Measurements from ENCODE around the gene RPS6KA2.

RPS6KA2 gene

GRCh38 chr6:166474721-166475565 lies 152.1 kb downstream of the RPS6KA2 start:
- Histone ChIP-seq H3K4me1 (ENCODE audit: control insufficient read depth, insufficient read depth, low read length) (no peaks in the 10 kb centered on the region), H3K27me3 (ENCODE audit: control insufficient read depth, insufficient read depth, low read length) (no peaks in the 10 kb centered on the region), H3K27ac (ENCODE audit: low read depth, low read length) (no peak overlapping the region), H3K4me3 (ENCODE audit: low read length) (no peak overlapping the region), H3K36me3 (ENCODE audit: control insufficient read depth, insufficient read depth, low read length) (no peaks in the 10 kb centered on the region), H3K9ac (ENCODE audit: low read length) (no peak overlapping the region)

GRCh38 chr6:166473886-166474571 lies 153.0 kb downstream of the RPS6KA2 start:
- Histone ChIP-seq H3K36me3 (ENCODE audit: control insufficient read depth, insufficient read depth, low read length) (no peaks in the 10 kb centered on the region), H3K27ac (ENCODE audit: low read depth, low read length) (no peak overlapping the region), H3K4me3 (ENCODE audit: low read length) (no peak overlapping the region), H3K4me1 (ENCODE audit: control insufficient read depth, insufficient read depth, low read length) (no peaks in the 10 kb centered on the region), H3K9ac (ENCODE audit: low read length) (no peak overlapping the region), H3K27me3 (ENCODE audit: control insufficient read depth, insufficient read depth, low read length) (no peaks in the 10 kb centered on the region)

- Histone ChIP-seq H3K9ac (ENCODE audit: low read length) (no peak overlapping the region), H3K4me3 (ENCODE audit: low read length) (no peak overlapping the region), H3K4me1 (ENCODE audit: control insufficient read depth, insufficient read depth, low read length) (no peaks in the 10 kb centered on the region), H3K27me3 (ENCODE audit: control insufficient read depth, insufficient read depth, low read length) (no peaks in the 10 kb centered on the region), H3K27ac (ENCODE audit: low read depth, low read length) (no peak overlapping the region), H3K36me3 (ENCODE audit: control insufficient read depth, insufficient read depth, low read length) (no peaks in the 10 kb centered on the region)
Observed at GRCh38 chr6:166472636-166473035, 154.4 kb downstream of the RPS6KA2 start.

- no peak overlapping the region for H3K27ac ChIP-seq (ENCODE audit: low read depth, low read length)
- no peak overlapping the region for H3K9ac ChIP-seq (ENCODE audit: low read length)
- H3K27me3 ChIP-seq (ENCODE audit: control insufficient read depth, insufficient read depth, low read length) = no peaks in the 10 kb centered on the region
- H3K4me1 ChIP-seq (ENCODE audit: control insufficient read depth, insufficient read depth, low read length) = no peaks in the 10 kb centered on the region
- H3K36me3 ChIP-seq (ENCODE audit: control insufficient read depth, insufficient read depth, low read length) = no peaks in the 10 kb centered on the region
- no peak overlapping the region for H3K4me3 ChIP-seq (ENCODE audit: low read length)
Observed at GRCh38 chr6:166471797-166472260, 155.2 kb downstream of the RPS6KA2 start.

GRCh38 chr6:166470863-166471410 lies 156.1 kb downstream of the RPS6KA2 start:
- peaks cover 3% of the 10 kb centered on the region for H3K4me1 ChIP-seq (ENCODE audit: control insufficient read depth, insufficient read depth, low read length)
- no peak overlapping the region for H3K27ac ChIP-seq (ENCODE audit: low read depth, low read length)
- no peak overlapping the region for H3K9ac ChIP-seq (ENCODE audit: low read length)
- no peak overlapping the region for H3K4me3 ChIP-seq (ENCODE audit: low read length)
- H3K27me3 ChIP-seq (ENCODE audit: control insufficient read depth, insufficient read depth, low read length) = no peaks in the 10 kb centered on the region
- no peaks in the 10 kb centered on the region for H3K36me3 ChIP-seq (ENCODE audit: control insufficient read depth, insufficient read depth, low read length)

- Histone ChIP-seq H3K4me3 (ENCODE audit: low read length) (no peak overlapping the region), H3K4me1 (ENCODE audit: control insufficient read depth, insufficient read depth, low read length) (peaks cover 9% of the 10 kb centered on the region), H3K27me3 (ENCODE audit: control insufficient read depth, insufficient read depth, low read length) (no peaks in the 10 kb centered on the region), H3K27ac (ENCODE audit: low read depth, low read length) (no peak overlapping the region), H3K36me3 (ENCODE audit: control insufficient read depth, insufficient read depth, low read length) (no peaks in the 10 kb centered on the region), H3K9ac (ENCODE audit: low read length) (no peak overlapping the region)
Observed at GRCh38 chr6:166470029-166470862, 156.8 kb downstream of the RPS6KA2 start.

- H3K36me3 ChIP-seq (ENCODE audit: control insufficient read depth, insufficient read depth, low read length) = no peaks in the 10 kb centered on the region
- H3K9ac ChIP-seq (ENCODE audit: low read length) = no peak overlapping the region
- H3K27ac ChIP-seq (ENCODE audit: low read depth, low read length) = no peak overlapping the region
- H3K4me1 ChIP-seq (ENCODE audit: control insufficient read depth, insufficient read depth, low read length) = peaks cover 9% of the 10 kb centered on the region
- H3K4me3 ChIP-seq (ENCODE audit: low read length) = no peak overlapping the region
- H3K27me3 ChIP-seq (ENCODE audit: control insufficient read depth, insufficient read depth, low read length) = no peaks in the 10 kb centered on the region
Observed at GRCh38 chr6:166469426-166469961, 157.6 kb downstream of the RPS6KA2 start.

- Histone ChIP-seq H3K27me3 (ENCODE audit: control insufficient read depth, insufficient read depth, low read length) (no peaks in the 10 kb centered on the region), H3K27ac (ENCODE audit: low read depth, low read length) (no peak overlapping the region), H3K36me3 (ENCODE audit: control insufficient read depth, insufficient read depth, low read length) (no peaks in the 10 kb centered on the region), H3K4me1 (ENCODE audit: control insufficient read depth, insufficient read depth, low read length) (peaks cover 9% of the 10 kb centered on the region), H3K9ac (ENCODE audit: low read length) (no peak overlapping the region), H3K4me3 (ENCODE audit: low read length) (no peak overlapping the region)
Observed at GRCh38 chr6:166467436-166468000, 159.5 kb downstream of the RPS6KA2 start.

- no peaks in the 10 kb centered on the region for H3K27me3 ChIP-seq (ENCODE audit: control insufficient read depth, insufficient read depth, low read length)
- no peaks in the 10 kb centered on the region for H3K36me3 ChIP-seq (ENCODE audit: control insufficient read depth, insufficient read depth, low read length)
- peak overlapping the region; percentile 44 for H3K4me3 ChIP-seq (ENCODE audit: low read length)
- H3K4me1 ChIP-seq (ENCODE audit: control insufficient read depth, insufficient read depth, low read length) = peaks cover 9% of the 10 kb centered on the region
- H3K27ac ChIP-seq (ENCODE audit: low read depth, low read length) = peak overlapping the region; percentile 60
- H3K9ac ChIP-seq (ENCODE audit: low read length) = no peak overlapping the region
Observed at GRCh38 chr6:166466178-166467122, 160.6 kb downstream of the RPS6KA2 start.

GRCh38 chr6:166465671-166466087 lies 161.4 kb downstream of the RPS6KA2 start:
- Histone ChIP-seq H3K27me3 (ENCODE audit: control insufficient read depth, insufficient read depth, low read length) (no peaks in the 10 kb centered on the region), H3K4me3 (ENCODE audit: low read length) (peak overlapping the region; percentile 44), H3K27ac (ENCODE audit: low read depth, low read length) (peak overlapping the region; percentile 60), H3K4me1 (ENCODE audit: control insufficient read depth, insufficient read depth, low read length) (peaks cover 9% of the 10 kb centered on the region), H3K9ac (ENCODE audit: low read length) (no peak overlapping the region), H3K36me3 (ENCODE audit: control insufficient read depth, insufficient read depth, low read length) (no peaks in the 10 kb centered on the region)

GRCh38 chr6:166465003-166465399 lies 162.1 kb downstream of the RPS6KA2 start:
- H3K36me3 ChIP-seq (ENCODE audit: control insufficient read depth, insufficient read depth, low read length) = no peaks in the 10 kb centered on the region
- H3K4me1 ChIP-seq (ENCODE audit: control insufficient read depth, insufficient read depth, low read length) = peaks cover 9% of the 10 kb centered on the region
- no peak overlapping the region for H3K27ac ChIP-seq (ENCODE audit: low read depth, low read length)
- H3K4me3 ChIP-seq (ENCODE audit: low read length) = no peak overlapping the region
- no peaks in the 10 kb centered on the region for H3K27me3 ChIP-seq (ENCODE audit: control insufficient read depth, insufficient read depth, low read length)
- H3K9ac ChIP-seq (ENCODE audit: low read length) = no peak overlapping the region
